Neuronal stem cell (in vitro differentiated cells): Measurements from ENCODE around the gene BRI3BP.

Source experiments
- DNase-seq: peaks from one replicate; pipeline ENCODE4 v3.0.0-alpha.2; 2013; ENCODE audit warnings: low spot score
- H2AFZ ChIP-seq: one replicate; pipeline ENCODE4 v1.6.1; 2013; ENCODE audit warnings: mild to moderate bottlenecking, low read length, inconsistent platforms
- H2AK5ac ChIP-seq: 2 replicates; pipeline ENCODE4 v1.6.1; 2013; ENCODE audit warnings: low read depth, mild to moderate bottlenecking, inconsistent platforms, low read length, moderate library complexity, mixed read lengths
- H2BK120ac ChIP-seq: 2 replicates; pipeline ENCODE4 v1.6.1; 2013; ENCODE audit warnings: low read depth, mild to moderate bottlenecking, inconsistent platforms, low read length, moderate library complexity, mixed read lengths
- H2BK12ac ChIP-seq: one replicate; pipeline ENCODE4 v1.6.1; 2013; ENCODE audit warnings: low read length, inconsistent platforms
- H2BK15ac ChIP-seq: 2 replicates; pipeline ENCODE4 v1.6.1; 2013; ENCODE audit warnings: mild to moderate bottlenecking, low read length, inconsistent platforms, mixed read lengths
- H2BK5ac ChIP-seq: one replicate; pipeline ENCODE4 v1.6.1; 2013; ENCODE audit warnings: inconsistent platforms, mild to moderate bottlenecking, low read length, moderate library complexity
- H3K14ac ChIP-seq: one replicate; pipeline ENCODE4 v1.6.1; 2013; ENCODE audit warnings: low read length, inconsistent platforms
- H3K18ac ChIP-seq: 2 replicates; pipeline ENCODE4 v1.6.1; 2013; ENCODE audit warnings: low read length, inconsistent platforms
- H3K23ac ChIP-seq: 2 replicates; pipeline ENCODE4 v1.6.1; 2013; ENCODE audit warnings: low read depth, mild to moderate bottlenecking, mixed read lengths, low read length, inconsistent platforms; ENCODE audit not compliant: poor library complexity
- H3K27ac ChIP-seq: replicated peaks from 3 replicates; pipeline ENCODE4 v1.5.1; 2013; ENCODE audit warnings: low read length, inconsistent platforms
- H3K27me3 ChIP-seq, 3 experiments: 2 replicates each; pipeline ENCODE4 v1.6.1; 2013; ENCODE audit warnings: low read length in 3 of 3, mild to moderate bottlenecking in 2 of 3, inconsistent platforms in 1 of 3, low read depth in 1 of 3, mixed read lengths in 1 of 3, moderate library complexity in 1 of 3; ENCODE audit not compliant: control insufficient read depth in 3 of 3, insufficient read depth in 3 of 3
- H3K36me3 ChIP-seq, 2 donors: replicated peaks in 1 of 2; 2 replicates each; pipeline ENCODE4 v1.6.1; 2013; ENCODE audit warnings: low read length in 2 of 2; ENCODE audit not compliant: control insufficient read depth in 2 of 2, insufficient read depth in 2 of 2
- H3K4ac ChIP-seq: 2 replicates; pipeline ENCODE4 v1.6.1; 2013; ENCODE audit warnings: inconsistent platforms, mild to moderate bottlenecking, low read length, moderate library complexity
- H3K4me1 ChIP-seq, 2 donors: 1 replicate in 1 of 2; 2 replicates in 1 of 2; pipeline ENCODE4 v1.6.1; 2013; ENCODE audit warnings: low read length in 2 of 2, low read depth in 1 of 2; ENCODE audit not compliant: control insufficient read depth in 2 of 2, insufficient read depth in 1 of 2
- H3K4me2 ChIP-seq: one replicate; pipeline ENCODE4 v1.6.1; 2013; ENCODE audit warnings: mild to moderate bottlenecking, low read length, inconsistent platforms; ENCODE audit not compliant: insufficient read depth, poor library complexity, severe bottlenecking
- H3K4me3 ChIP-seq, 2 donors: 2 replicates each; pipeline ENCODE4 v1.5.1; 2013; ENCODE audit warnings: low read length in 2 of 2, mild to moderate bottlenecking in 2 of 2, inconsistent platforms in 1 of 2, moderate library complexity in 1 of 2
- H3K79me1 ChIP-seq: one replicate; pipeline ENCODE4 v1.6.1; 2013; ENCODE audit warnings: low read depth, mild to moderate bottlenecking, inconsistent platforms, low read length, moderate library complexity
- H3K9ac ChIP-seq: one replicate; pipeline ENCODE4 v1.6.1; 2013; ENCODE audit warnings: mild to moderate bottlenecking, low read depth, low read length, inconsistent platforms; ENCODE audit not compliant: poor library complexity
- H3K9me3 ChIP-seq, 2 donors: replicated peaks in 1 of 2; 2 replicates each; pipeline versions ENCODE3 to v1.6.1; 2013; ENCODE audit warnings: low read length in 2 of 2, mild to moderate bottlenecking in 2 of 2, inconsistent platforms in 1 of 2, low read depth in 1 of 2, mixed read lengths in 1 of 2, moderate library complexity in 1 of 2; ENCODE audit not compliant: control insufficient read depth in 2 of 2, insufficient read depth in 1 of 2
- H4K8ac ChIP-seq: one replicate; pipeline ENCODE4 v1.6.1; 2013; ENCODE audit warnings: low read depth, mild to moderate bottlenecking, inconsistent platforms, low read length, moderate library complexity
- H4K91ac ChIP-seq: one replicate; pipeline ENCODE4 v1.6.1; 2013; ENCODE audit warnings: low read length, low read depth, mild to moderate bottlenecking, inconsistent platforms; ENCODE audit not compliant: poor library complexity
- WGBS, 2 donors: extraction: QIAGEN DNeasy Blood & Tissue Kit; methylation state at CpG; one replicate each; pipeline ENCODE4 v1.1.7; 2013; ENCODE audit warnings: missing lambda C conversion rate in 2 of 2, mixed read lengths in 1 of 2; ENCODE audit not compliant: insufficient read length in 2 of 2, insufficient replicate concordance in 1 of 2; ENCODE audit errors: extremely low coverage in 2 of 2; 5-methylcytosine and 5-hydroxymethylcytosine counted together

The BRI3BP gene

GRCh38 chr12:124949066-124949465, 44.4 kb upstream of the BRI3BP start:
- H4K91ac ChIP-seq, result no peak overlapping the region
- no peak overlapping the region for H2AFZ ChIP-seq
- H3K27me3 ChIP-seq, result no peaks in the 10 kb centered on the region
- no peak overlapping the region for H2AK5ac ChIP-seq
- WGBS, 2 donors, result no CpG with 5 or more reads among the region's 12 CpGs
- H3K36me3 ChIP-seq, result peaks cover 21 to 73% of the 10 kb centered on the region in 2 donors
- H3K79me1 ChIP-seq, result peaks cover 6% of the 10 kb centered on the region
- no peaks in the 10 kb centered on the region for H3K4me1 ChIP-seq
- H3K9ac ChIP-seq, result peak overlapping the region; percentile 44
- H3K4me2 ChIP-seq, result no peak overlapping the region
- no peak overlapping the region for H2BK15ac ChIP-seq
- no peak overlapping the region for H3K4me3 ChIP-seq
- peak overlapping the region; percentile 38 for H3K14ac ChIP-seq
- no peak overlapping the region for H3K27ac ChIP-seq
- H3K9me3 ChIP-seq, result no peaks in the 10 kb centered on the region
- no peak overlapping the region for H2BK120ac ChIP-seq
- no peak overlapping the region for H4K8ac ChIP-seq
- peak overlapping the region; percentile 73 for H3K23ac ChIP-seq
- H2BK5ac ChIP-seq, result no peak overlapping the region
- no peak overlapping the region for H2BK12ac ChIP-seq
- H3K4ac ChIP-seq, result no peak overlapping the region
- peak overlapping the region; percentile 38 for H3K18ac ChIP-seq
- no peak for DNase-seq

- Histone ChIP-seq H3K4me1 (no peaks in the 10 kb centered on the region), H3K36me3 (peaks cover 21 to 81% of the 10 kb centered on the region in 2 donors), H2BK5ac (no peak overlapping the region), H4K91ac (no peak overlapping the region), H3K23ac (peak overlapping the region; percentile 73), H3K79me1 (peaks cover 6% of the 10 kb centered on the region), H3K27me3 (no peaks in the 10 kb centered on the region), H3K9me3 (no peaks in the 10 kb centered on the region), H3K14ac (no peak overlapping the region), H2AK5ac (no peak overlapping the region), H3K18ac (no peak overlapping the region), H2AFZ (no peak overlapping the region), H2BK120ac (no peak overlapping the region), H3K4me3 (no peak overlapping the region), H3K9ac (peak overlapping the region; percentile 30), H2BK12ac (no peak overlapping the region), H3K27ac (no peak overlapping the region), H4K8ac (no peak overlapping the region), H3K4me2 (no peak overlapping the region), H3K4ac (no peak overlapping the region), H2BK15ac (no peak overlapping the region)
- DNase-seq, result no peak
- WGBS, 2 donors, result no CpG with 5 or more reads among the region's 47 CpGs
Observed at GRCh38 chr12:124949779-124950728, 43.4 kb upstream of the BRI3BP start.

GRCh38 chr12:124952295-124952694, 41.1 kb upstream of the BRI3BP start:
- H3K27me3 ChIP-seq, result no peaks in the 10 kb centered on the region

GRCh38 chr12:124952801-124953200, 40.6 kb upstream of the BRI3BP start:
- no peak overlapping the region for H3K23ac ChIP-seq

More at GRCh38 chr12:124952295-124952694, 41.1 kb upstream of the BRI3BP start:
- H2BK12ac ChIP-seq, result no peak overlapping the region
- H3K4me2 ChIP-seq, result no peak overlapping the region
- no CpG with 5 or more reads among the region's 17 CpGs for WGBS, 2 donors
- H3K23ac ChIP-seq, result no peak overlapping the region
- no peak overlapping the region for H2AFZ ChIP-seq
- H3K4me3 ChIP-seq, result no peak overlapping the region
- peaks cover 28 to 85% of the 10 kb centered on the region in 2 donors for H3K36me3 ChIP-seq
- no peak overlapping the region for H2BK15ac ChIP-seq
- peak overlapping the region; percentile 82 for H2BK5ac ChIP-seq
- H4K91ac ChIP-seq, result no peak overlapping the region
- H3K9me3 ChIP-seq, result peaks cover 0 to 2% of the 10 kb centered on the region in 2 donors
- no peak overlapping the region for H3K9ac ChIP-seq
- H3K4me1 ChIP-seq, result no peaks in the 10 kb centered on the region
- no peak overlapping the region for H4K8ac ChIP-seq
- DNase-seq, result no peak
- H3K14ac ChIP-seq, result peak overlapping the region; percentile 1
- peaks cover 6% of the 10 kb centered on the region for H3K79me1 ChIP-seq
- H3K4ac ChIP-seq, result no peak overlapping the region
- no peak overlapping the region for H3K18ac ChIP-seq
- H2BK120ac ChIP-seq, result no peak overlapping the region
- no peak overlapping the region for H3K27ac ChIP-seq
- no peak overlapping the region for H2AK5ac ChIP-seq

More at GRCh38 chr12:124952801-124953200, 40.6 kb upstream of the BRI3BP start:
- no peak for DNase-seq
- Histone ChIP-seq H3K9me3 (peaks cover 0 to 2% of the 10 kb centered on the region in 2 donors), H3K36me3 (peaks cover 25 to 83% of the 10 kb centered on the region in 2 donors), H2AFZ (no peak overlapping the region), H2BK12ac (no peak overlapping the region), H3K27me3 (no peaks in the 10 kb centered on the region), H3K9ac (no peak overlapping the region), H3K4me3 (no peak overlapping the region), H2BK120ac (no peak overlapping the region), H3K4me1 (no peaks in the 10 kb centered on the region), H4K91ac (no peak overlapping the region), H3K14ac (peak overlapping the region; percentile 17), H2AK5ac (no peak overlapping the region), H3K4ac (no peak overlapping the region), H2BK5ac (no peak overlapping the region), H3K4me2 (no peak overlapping the region), H4K8ac (no peak overlapping the region), H3K18ac (no peak overlapping the region), H3K27ac (no peak overlapping the region), H2BK15ac (no peak overlapping the region), H3K79me1 (peaks cover 3% of the 10 kb centered on the region)
- WGBS, 2 donors, result no CpG with 5 or more reads among the region's 8 CpGs
